CD4-positive, alpha-beta T cell treated with Interleukin-17A for 4 hours (primary cell): ENCODE measurements around the gene VAPA.

Experiments used
- DNase-seq: peaks from one replicate; pipeline ENCODE4 v3.0.0-alpha.2; 2020; ENCODE audit warnings: mixed read lengths

Gene VAPA

GRCh38 chr18:9915291-9916076 lies 1.7 kb downstream of the VAPA start:
- no peak for DNase-seq

GRCh38 chr18:9916077-9916639 lies 2.3 kb downstream of the VAPA start:
- DNase-seq = no peak

DNA sequence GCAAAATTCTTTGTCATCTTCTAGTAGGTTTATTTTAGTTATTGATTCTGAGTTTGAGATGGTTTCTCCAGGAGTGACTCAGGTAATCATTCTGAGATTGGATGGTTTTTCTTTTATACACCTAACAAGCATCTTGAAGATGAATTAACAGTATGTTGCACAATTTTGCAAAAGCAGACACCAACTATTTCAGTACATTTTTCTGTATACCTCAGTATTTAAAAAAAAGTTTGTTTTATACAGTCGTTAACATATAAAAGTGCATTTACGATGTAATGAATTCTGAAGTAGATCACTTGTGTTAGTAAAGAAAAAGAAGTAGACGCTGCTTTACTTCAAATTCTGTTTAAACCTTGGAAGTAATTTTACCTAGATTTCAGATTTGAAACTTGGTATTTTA lies 3.0 kb downstream of the VAPA start:
- no peak for DNase-seq

DNA sequence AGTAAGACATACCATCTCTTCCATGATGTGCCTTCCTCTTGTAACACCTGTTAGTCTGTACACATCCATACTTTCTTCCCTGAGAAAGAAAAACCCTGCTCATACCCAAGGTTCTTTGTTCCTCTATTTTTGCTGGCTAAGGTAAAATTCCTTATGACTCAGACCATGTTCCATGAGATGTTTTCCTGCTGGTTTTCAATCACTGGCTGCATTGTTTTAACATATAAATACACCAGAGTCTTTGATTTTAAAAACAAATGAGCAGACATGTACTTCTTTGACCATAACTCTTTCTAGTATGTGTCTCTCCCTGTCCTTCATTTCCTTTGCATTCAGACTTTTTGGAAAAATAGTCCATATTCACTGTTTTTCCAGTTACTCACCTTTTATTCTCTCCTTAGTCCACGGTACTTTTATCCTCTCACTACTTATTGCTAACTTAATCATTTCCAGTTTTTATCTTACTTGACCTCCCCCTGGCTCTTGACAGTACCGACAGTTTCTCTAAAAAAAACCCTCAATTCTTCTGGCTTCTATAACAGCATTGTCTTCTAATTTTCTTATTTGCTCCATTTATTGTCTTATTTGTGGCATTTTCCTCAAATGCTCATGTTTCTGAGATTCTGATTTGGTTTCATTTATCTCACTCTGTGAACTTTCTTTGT lies 4.3 kb downstream of the VAPA start:
- DNase-seq = no peak

- no peak for DNase-seq
Observed at GRCh38 chr18:9919564-9920232, 5.9 kb downstream of the VAPA start.

GRCh38 chr18:9922592-9923311 lies 8.9 kb downstream of the VAPA start:
- no peak for DNase-seq

DNA sequence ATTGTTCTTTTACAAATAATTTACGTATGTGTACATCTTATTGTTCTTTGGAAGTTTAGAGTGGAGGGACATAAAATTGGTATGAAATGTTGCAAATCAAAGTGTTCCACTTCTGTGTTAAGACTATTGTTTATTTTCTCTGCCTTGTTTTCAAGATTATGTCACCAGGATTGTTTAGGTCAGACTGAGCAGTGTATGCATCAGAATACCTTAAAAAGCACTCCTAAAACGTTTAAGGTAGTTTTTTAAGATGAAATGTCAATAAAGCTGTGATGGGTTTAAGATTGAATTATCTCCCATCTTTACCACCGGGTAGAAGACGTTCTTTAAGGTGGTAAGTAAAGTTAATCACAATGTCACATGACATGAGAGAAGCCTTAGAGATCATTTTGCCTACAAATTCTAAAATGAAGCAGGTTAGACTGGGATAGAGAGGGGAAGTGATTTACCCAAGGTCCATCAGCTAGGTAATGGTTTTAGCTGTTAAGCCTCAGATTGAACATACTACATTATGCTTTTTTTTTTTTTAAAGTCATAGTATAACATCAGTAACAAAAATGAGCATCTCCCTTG lies 10.6 kb downstream of the VAPA start:
- no peak for DNase-seq

DNA sequence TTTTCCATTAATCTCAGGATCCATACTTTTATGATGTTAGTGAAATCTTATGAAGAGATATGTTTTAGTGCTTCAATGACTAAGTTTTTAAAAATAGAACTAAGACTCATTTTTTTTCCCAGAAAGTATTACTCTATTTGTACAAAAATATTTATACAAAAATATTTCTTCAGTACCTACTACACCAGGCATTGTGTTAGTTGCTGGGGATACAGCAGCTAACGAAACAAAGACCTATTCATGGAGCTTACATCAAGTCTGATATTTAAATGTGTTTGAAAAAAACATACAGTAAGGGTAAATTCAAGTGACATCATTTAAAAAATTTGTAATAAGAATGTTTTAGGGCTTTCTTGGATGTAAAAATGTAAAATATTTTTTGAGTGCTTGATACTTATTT lies 11.6 kb downstream of the VAPA start:
- no peak for DNase-seq

DNA sequence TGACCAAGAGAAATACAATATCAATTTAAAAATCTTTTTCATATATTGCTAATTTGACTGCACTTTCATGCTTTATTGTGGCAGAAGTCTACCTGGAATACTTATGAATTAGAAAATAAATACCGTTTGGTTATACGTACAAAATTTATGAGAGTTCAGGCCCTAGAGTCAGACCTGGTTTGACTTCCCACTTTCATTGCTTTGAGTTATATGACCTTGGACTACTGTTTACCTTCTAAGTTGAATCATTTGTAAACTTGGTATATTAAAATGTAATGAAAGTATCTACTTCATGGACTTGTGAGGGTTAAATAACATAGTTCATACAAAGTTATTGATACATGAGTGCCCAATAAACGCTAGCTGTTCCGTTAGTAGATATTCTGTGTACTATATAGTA lies 12.0 kb downstream of the VAPA start:
- no peak for DNase-seq

DNA sequence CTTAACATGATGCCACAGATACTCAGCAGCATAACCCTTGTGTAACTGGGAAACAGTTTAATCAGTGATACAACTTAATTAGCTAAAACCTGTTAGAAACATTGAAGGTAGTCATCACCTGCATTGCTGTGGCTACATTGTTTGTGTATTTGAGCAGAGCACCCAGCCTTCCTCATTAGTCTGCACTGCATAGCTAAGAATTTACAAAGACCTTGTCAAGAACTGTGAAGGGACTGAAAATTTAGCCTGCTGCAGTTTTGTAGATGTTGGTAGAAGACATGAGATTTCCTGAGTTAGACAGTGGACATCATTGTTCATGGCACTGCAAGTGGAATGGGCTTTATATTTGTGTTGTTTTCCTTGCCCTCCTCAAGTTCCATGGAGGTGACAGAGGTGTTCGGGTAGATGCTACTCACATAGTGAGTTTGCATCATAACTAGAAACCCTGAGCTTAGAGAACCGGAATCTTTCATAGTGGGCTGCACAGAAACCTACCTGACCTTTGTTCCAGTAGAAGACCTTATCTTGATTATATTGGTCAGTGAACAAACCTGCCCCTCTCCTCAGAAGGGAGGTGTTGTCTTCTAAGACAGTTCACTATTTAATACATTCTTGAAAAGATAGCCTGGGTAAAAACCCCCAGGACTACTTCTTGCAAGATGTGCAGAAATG lies 12.5 kb downstream of the VAPA start:
- DNase-seq = no peak

DNA sequence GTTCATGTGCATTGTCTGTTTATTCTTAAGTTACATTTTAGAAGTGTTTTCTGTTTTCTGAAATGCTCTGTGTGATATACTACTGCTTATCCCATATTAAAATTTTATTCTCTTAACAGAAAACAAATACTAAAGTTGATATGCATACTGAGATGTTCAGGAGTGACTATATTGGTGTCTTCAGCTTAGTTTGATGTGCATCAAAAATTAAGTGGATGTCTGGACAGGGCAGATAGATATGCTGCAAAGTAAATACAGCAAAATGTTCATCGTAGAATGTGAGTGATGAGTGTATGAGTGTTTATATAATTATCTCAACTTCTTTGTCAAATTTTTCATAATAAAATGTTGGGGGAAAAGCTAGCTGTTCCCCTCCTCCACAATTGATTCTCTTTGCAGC lies 13.2 kb downstream of the VAPA start:
- no peak for DNase-seq

- no peak for DNase-seq
Observed at GRCh38 chr18:9927392-9928063, 13.7 kb downstream of the VAPA start.

- DNase-seq = no peak
Observed at GRCh38 chr18:9928646-9929259, 14.9 kb downstream of the VAPA start.

GRCh38 chr18:9930299-9930884 lies 16.6 kb downstream of the VAPA start:
- DNase-seq = no peak

DNA sequence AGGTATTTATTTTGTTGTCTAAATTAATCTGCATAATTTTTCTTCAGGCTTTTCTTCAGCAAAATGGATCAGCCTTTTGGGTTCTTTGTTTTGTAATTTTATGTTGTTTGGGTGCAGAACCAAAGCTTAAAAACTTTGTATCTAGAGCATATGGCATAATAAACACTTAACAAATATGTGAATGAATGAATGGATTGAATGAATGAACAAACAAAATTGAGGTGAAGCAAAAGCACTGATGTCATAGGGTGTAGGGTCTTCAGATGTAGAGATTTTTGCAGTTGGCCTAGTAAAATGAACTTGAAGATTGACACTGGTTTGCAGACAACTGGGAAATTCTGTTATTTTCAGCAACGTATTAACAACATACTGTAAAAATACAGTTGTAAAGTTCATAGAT lies 17.3 kb downstream of the VAPA start:
- no peak for DNase-seq

- no peak for DNase-seq
Observed at GRCh38 chr18:9931678-9932077, 17.9 kb downstream of the VAPA start.

- no peak for DNase-seq
Observed at GRCh38 chr18:9933865-9934264, 20.0 kb downstream of the VAPA start.

DNA sequence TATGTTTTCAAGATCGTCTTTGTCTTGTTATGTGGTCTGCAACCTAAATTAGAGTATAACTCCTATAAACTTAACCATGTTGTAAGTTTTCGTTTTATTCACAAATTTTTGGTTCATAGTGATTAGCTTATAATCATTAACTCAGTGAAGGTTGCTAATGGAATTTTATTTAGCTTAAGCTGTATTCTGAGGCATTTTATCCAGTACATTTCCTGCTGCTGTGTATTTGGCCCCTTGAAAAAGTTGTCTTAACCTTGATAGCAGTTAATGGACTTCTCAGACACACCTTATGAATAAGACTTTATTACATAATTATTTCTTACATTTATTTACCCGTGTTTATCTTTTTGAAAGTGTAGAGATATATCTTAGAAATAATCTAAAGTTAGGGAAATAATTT lies 20.5 kb downstream of the VAPA start:
- no peak for DNase-seq

DNA sequence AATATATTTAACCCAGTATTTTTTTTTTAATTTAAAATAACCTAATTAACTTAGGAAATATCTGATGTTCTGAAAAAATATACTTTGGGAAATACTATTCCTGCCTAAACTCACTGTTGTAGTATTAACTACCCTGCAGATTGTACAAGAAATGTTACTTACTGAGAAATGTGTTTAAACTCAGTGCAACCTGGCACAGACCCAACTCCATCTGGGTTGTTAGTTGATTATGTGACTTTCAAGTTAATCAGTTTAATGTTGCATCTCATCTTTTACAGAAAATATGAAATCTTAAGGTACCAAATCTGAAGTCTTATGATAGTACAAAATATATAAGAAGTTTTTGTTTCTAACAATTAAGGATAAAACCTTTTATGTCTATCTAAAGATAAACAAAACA lies 27.3 kb downstream of the VAPA start:
- no peak for DNase-seq

GRCh38 chr18:9941660-9942059 lies 27.8 kb downstream of the VAPA start:
- no peak for DNase-seq

GRCh38 chr18:9943311-9943710 lies 29.5 kb downstream of the VAPA start:
- no peak for DNase-seq
